SK-N-SH (cell line): ENCODE measurements around the gene ZC3HAV1L.

ENCODE experiments used
- CHD2 ChIP-seq: fragments of 150-350 bp; IDR thresholded peaks from 2 replicates; pipeline ENCODE4 v1.6.1; 2018; ENCODE audit warnings: low read length; ENCODE audit not compliant: partially characterized antibody
- RCOR1 ChIP-seq: fragments of 150-350 bp; IDR thresholded peaks from 2 replicates; pipeline ENCODE4 v1.6.1; 2017; ENCODE audit warnings: antibody characterized with exemption, low read length
- SIN3A ChIP-seq: IDR thresholded peaks from 2 replicates; pipeline ENCODE4 v1.6.1; 2012; ENCODE audit warnings: low read depth, mild to moderate bottlenecking, low read length, moderate library complexity, borderline replicate concordance
- TF ChIP-seq, protein P1 (sequence below): fragments of 200-600 bp; sonication (generic); IDR thresholded peaks from 2 replicates; pipeline ENCODE4 v1.6.1; 2017; ENCODE audit warnings: antibody characterized with exemption, mild to moderate bottlenecking, moderate library complexity

DNA sequence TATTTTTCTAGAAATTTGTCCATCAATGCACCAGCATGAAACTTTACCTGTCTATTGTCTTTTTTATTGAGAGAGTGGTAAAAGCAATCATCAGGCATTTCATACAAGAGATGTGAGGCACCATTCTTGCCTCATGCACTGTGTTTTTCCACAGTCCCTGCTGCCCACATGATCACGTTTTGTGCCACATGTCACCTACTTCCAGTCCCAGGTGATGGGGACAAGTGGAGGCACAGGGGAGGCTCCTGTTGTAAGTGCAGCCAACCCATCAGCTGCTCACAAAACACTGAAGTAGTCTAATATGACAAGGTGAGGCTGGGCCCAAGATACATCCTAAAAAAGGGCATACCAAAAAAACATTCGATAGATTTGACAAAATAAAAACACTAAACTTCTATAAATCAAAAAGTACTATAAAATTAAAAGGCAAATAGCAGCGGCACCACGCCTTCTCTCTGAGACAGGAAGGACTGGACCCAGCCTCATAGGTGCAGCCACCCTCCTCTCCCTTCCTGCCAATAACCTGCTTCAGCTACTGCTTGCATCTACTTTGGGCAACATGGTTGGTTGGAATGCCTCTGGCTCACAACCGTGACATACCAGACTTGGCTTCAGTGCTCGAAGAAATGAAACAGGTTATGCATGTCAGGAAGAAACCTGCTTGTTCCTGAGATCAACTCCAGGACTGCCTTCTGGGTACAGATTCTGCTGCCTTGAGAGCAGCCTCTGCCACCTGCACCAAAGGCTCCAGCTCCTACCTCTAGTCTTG lies 2.3 kb downstream of the ZC3HAV1L start:
- TF ChIP-seq RCOR1 (no peak), CHD2 (no peak), SIN3A (no peak)
- TF ChIP-seq, protein P1, sequence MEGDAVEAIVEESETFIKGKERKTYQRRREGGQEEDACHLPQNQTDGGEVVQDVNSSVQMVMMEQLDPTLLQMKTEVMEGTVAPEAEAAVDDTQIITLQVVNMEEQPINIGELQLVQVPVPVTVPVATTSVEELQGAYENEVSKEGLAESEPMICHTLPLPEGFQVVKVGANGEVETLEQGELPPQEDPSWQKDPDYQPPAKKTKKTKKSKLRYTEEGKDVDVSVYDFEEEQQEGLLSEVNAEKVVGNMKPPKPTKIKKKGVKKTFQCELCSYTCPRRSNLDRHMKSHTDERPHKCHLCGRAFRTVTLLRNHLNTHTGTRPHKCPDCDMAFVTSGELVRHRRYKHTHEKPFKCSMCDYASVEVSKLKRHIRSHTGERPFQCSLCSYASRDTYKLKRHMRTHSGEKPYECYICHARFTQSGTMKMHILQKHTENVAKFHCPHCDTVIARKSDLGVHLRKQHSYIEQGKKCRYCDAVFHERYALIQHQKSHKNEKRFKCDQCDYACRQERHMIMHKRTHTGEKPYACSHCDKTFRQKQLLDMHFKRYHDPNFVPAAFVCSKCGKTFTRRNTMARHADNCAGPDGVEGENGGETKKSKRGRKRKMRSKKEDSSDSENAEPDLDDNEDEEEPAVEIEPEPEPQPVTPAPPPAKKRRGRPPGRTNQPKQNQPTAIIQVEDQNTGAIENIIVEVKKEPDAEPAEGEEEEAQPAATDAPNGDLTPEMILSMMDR, result no peak
